ENCODE results near the gene BCAS3.

Gene BCAS3

GRCh38 chr17:61158376-61158775 lies 480.7 kb downstream of the BCAS3 start:
- Histone ChIP-seq H2AFZ (ENCODE audit: low read length) (no peak overlapping the region), H3F3A (ENCODE audit: insufficient read depth, low read length) (no peaks in the 10 kb centered on the region), H3K4me2 (ENCODE audit: low read length) (no peak overlapping the region)

GRCh38 chr17:61159221-61159814 lies 481.7 kb downstream of the BCAS3 start:
- Histone ChIP-seq H3F3A (ENCODE audit: insufficient read depth, low read length) (no peaks in the 10 kb centered on the region), H3K36me3 (ENCODE audit: insufficient read depth, low read length) (no peaks in the 10 kb centered on the region), H4K20me1 (ENCODE audit: insufficient read depth, low read length) (no peaks in the 10 kb centered on the region), H3K27me3 (ENCODE audit: insufficient read depth, low read length) (no peaks in the 10 kb centered on the region), H2AFZ (ENCODE audit: low read length) (no peak overlapping the region), H3K4me2 (ENCODE audit: low read length) (no peak overlapping the region), H3K4me3 (ENCODE audit: low read depth, low read length, poor library complexity, severe bottlenecking) (no peak overlapping the region), H3K9me2 (ENCODE audit: low read depth, low read length) (no peaks in the 10 kb centered on the region), H3K4me1 (ENCODE audit: insufficient read depth, low read length, severe bottlenecking) (no peaks in the 10 kb centered on the region), H3K9ac (ENCODE audit: low read length) (no peak overlapping the region), H3K27ac (ENCODE audit: low read depth, low read length, poor library complexity, severe bottlenecking) (no peak overlapping the region), H3K79me2 (ENCODE audit: insufficient read depth, low read length) (no peaks in the 10 kb centered on the region), H3K9me3 (ENCODE audit: low read length) (no peaks in the 10 kb centered on the region)
- TF ChIP-seq EZH2 (IDR thresholded peaks at IDR 0.05; ENCODE audit: borderline replicate concordance, low read length) (no peak), CTCF (IDR thresholded peaks at IDR 0.05; ENCODE audit: low read length) (no peak)

More at GRCh38 chr17:61158376-61158775, 480.7 kb downstream of the BCAS3 start:
- no peaks in the 10 kb centered on the region for H3K36me3 ChIP-seq (ENCODE audit: insufficient read depth, low read length)
- H3K79me2 ChIP-seq (ENCODE audit: insufficient read depth, low read length): no peaks in the 10 kb centered on the region
- H3K9me2 ChIP-seq (ENCODE audit: low read depth, low read length): no peaks in the 10 kb centered on the region
- TF ChIP-seq EZH2 (IDR thresholded peaks at IDR 0.05; ENCODE audit: borderline replicate concordance, low read length): no peak
- TF ChIP-seq CTCF (IDR thresholded peaks at IDR 0.05; ENCODE audit: low read length): no peak
- H3K27me3 ChIP-seq (ENCODE audit: insufficient read depth, low read length): no peaks in the 10 kb centered on the region
- no peaks in the 10 kb centered on the region for H3K4me1 ChIP-seq (ENCODE audit: insufficient read depth, low read length, severe bottlenecking)
- H4K20me1 ChIP-seq (ENCODE audit: insufficient read depth, low read length): no peaks in the 10 kb centered on the region
- no peaks in the 10 kb centered on the region for H3K9me3 ChIP-seq (ENCODE audit: low read length)
- no peak overlapping the region for H3K9ac ChIP-seq (ENCODE audit: low read length)
- no peak overlapping the region for H3K4me3 ChIP-seq (ENCODE audit: low read depth, low read length, poor library complexity, severe bottlenecking)
- no peak overlapping the region for H3K27ac ChIP-seq (ENCODE audit: low read depth, low read length, poor library complexity, severe bottlenecking)

GRCh38 chr17:61160204-61160603 lies 482.6 kb downstream of the BCAS3 start:
- no peak overlapping the region for H3K27ac ChIP-seq (ENCODE audit: low read depth, low read length, poor library complexity, severe bottlenecking)
- no peak overlapping the region for H3K4me3 ChIP-seq (ENCODE audit: low read depth, low read length, poor library complexity, severe bottlenecking)
- H2AFZ ChIP-seq (ENCODE audit: low read length): no peak overlapping the region
- no peak for TF ChIP-seq CTCF (IDR thresholded peaks at IDR 0.05; ENCODE audit: low read length)
- TF ChIP-seq EZH2 (IDR thresholded peaks at IDR 0.05; ENCODE audit: borderline replicate concordance, low read length): no peak
- no peaks in the 10 kb centered on the region for H4K20me1 ChIP-seq (ENCODE audit: insufficient read depth, low read length)
- H3K4me2 ChIP-seq (ENCODE audit: low read length): no peak overlapping the region
- H3K36me3 ChIP-seq (ENCODE audit: insufficient read depth, low read length): no peaks in the 10 kb centered on the region
- H3F3A ChIP-seq (ENCODE audit: insufficient read depth, low read length): no peaks in the 10 kb centered on the region
- no peaks in the 10 kb centered on the region for H3K9me3 ChIP-seq (ENCODE audit: low read length)
- no peaks in the 10 kb centered on the region for H3K27me3 ChIP-seq (ENCODE audit: insufficient read depth, low read length)
- no peak overlapping the region for H3K9ac ChIP-seq (ENCODE audit: low read length)
- H3K4me1 ChIP-seq (ENCODE audit: insufficient read depth, low read length, severe bottlenecking): no peaks in the 10 kb centered on the region
- H3K9me2 ChIP-seq (ENCODE audit: low read depth, low read length): no peaks in the 10 kb centered on the region
- H3K79me2 ChIP-seq (ENCODE audit: insufficient read depth, low read length): no peaks in the 10 kb centered on the region

Data from OCI-LY1 (cell line).